ENCODE data around the gene ARHGEF7.

Gene ARHGEF7

GRCh38 chr13:111322916-111323331 lies 207.8 kb downstream of the ARHGEF7 start:
- H3K27ac ChIP-seq = no peak overlapping the region
- TF ChIP-seq ZFX (IDR thresholded peaks at IDR 0.05) (no peak), CTCF (conservative IDR thresholded peaks at IDR 0.05) (no peak)

GRCh38 chr13:111323549-111323948 lies 208.4 kb downstream of the ARHGEF7 start:
- TF ChIP-seq ZFX (IDR thresholded peaks at IDR 0.05) = no peak
- TF ChIP-seq CTCF (conservative IDR thresholded peaks at IDR 0.05) = no peak
- H3K27ac ChIP-seq = no peak overlapping the region

GRCh38 chr13:111323950-111324651 lies 209.0 kb downstream of the ARHGEF7 start:
- H3K27ac ChIP-seq = no peak overlapping the region
- TF ChIP-seq ZFX (IDR thresholded peaks at IDR 0.05) (no peak), CTCF (conservative IDR thresholded peaks at IDR 0.05) (no peak)

GRCh38 chr13:111324736-111325135 lies 209.6 kb downstream of the ARHGEF7 start:
- no peak overlapping the region for H3K27ac ChIP-seq
- TF ChIP-seq ZFX (IDR thresholded peaks at IDR 0.05) = no peak
- no peak for TF ChIP-seq CTCF (conservative IDR thresholded peaks at IDR 0.05)

- TF ChIP-seq ZFX (IDR thresholded peaks at IDR 0.05) = no peak
- TF ChIP-seq CTCF (conservative IDR thresholded peaks at IDR 0.05) = no peak
- no peak overlapping the region for H3K27ac ChIP-seq
Measured at GRCh38 chr13:111325146-111325890, 210.2 kb downstream of the ARHGEF7 start.

- H3K27ac ChIP-seq = no peak overlapping the region
- TF ChIP-seq CTCF (conservative IDR thresholded peaks at IDR 0.05) = no peak
Measured at GRCh38 chr13:111325941-111326620, 211.0 kb downstream of the ARHGEF7 start.

- no peak overlapping the region for H3K27ac ChIP-seq
- TF ChIP-seq ZFX (IDR thresholded peaks at IDR 0.05) (no peak), CTCF (conservative IDR thresholded peaks at IDR 0.05) (no peak)
Measured at GRCh38 chr13:111326621-111326965, 211.5 kb downstream of the ARHGEF7 start.

All from C4-2B (cell line).